SK-MEL-5 (cell line): ENCODE results near the gene ARID4B. TPM values are rescaled to one million over a fixed set of nuclear protein-coding genes. Genes with fewer than 3 reads are reported as not detected.
A peak's percentile ranks its signal among the peaks of the same experiment; 100 is the strongest.

Experiments used
- DNase-seq: peaks from one replicate; pipeline ENCODE4 v3.0.0-alpha.2; 2016; ENCODE audit warnings: low read depth, low spot score
- in situ Hi-C: cut with HindIII; loops from 2 replicates; pipeline ENCODE4 v1.10.0; 2016; ENCODE audit warnings: low sequenced_read_pairs, high pct_unique_total_duplicates, low pct_unique_long_range_greater_than_20kb
- small RNA-seq, 2 experiments: library from RNA; depleted of rRNA; stranded (forward); fragments of <200 nt; gene quantifications; one replicate each; pipeline ENCODE3, GENCODE V24; 2014
- total RNA-seq: library from RNA; depleted of rRNA; stranded (reverse); fragments of >200 nt; shearing (Covaris generic); gene quantifications from 2 replicates; pipeline ENCODE4 v1.2.3, GENCODE V29; 2014; rRNA removed

Gene ARID4B
- total RNA-seq, 1 experiment from 2014 or later = 13.8 TPM

- in situ Hi-C loops = no loop called here
- DNase-seq = no peak
Measured at GRCh38 chr1:235131961-235132360, 196.0 kb downstream of the ARID4B start.

GRCh38 chr1:235130766-235131270, 197.2 kb downstream of the ARID4B start:
- DNase-seq = no peak
- in situ Hi-C loops = no loop called here

- in situ Hi-C loops = no loop called here
- peak; percentile 70 for DNase-seq
Measured at GRCh38 chr1:235129774-235130570, 198.0 kb downstream of the ARID4B start.

GRCh38 chr1:235128456-235129328, 199.3 kb downstream of the ARID4B start, which contains the start of gene TOMM20:
Gene TOMM20 (minus strand): TSS chr1:235128837. CDS start chr1:235128715, 122 bp downstream.
- DNase-seq = peak; percentile 98
- in situ Hi-C loops = no loop called here

GRCh38 chr1:235127732-235128455, 200.1 kb downstream of the ARID4B start:
- DNase-seq = no peak
- in situ Hi-C loops = no loop called here

- in situ Hi-C loops = no loop called here
- DNase-seq = no peak
Measured at GRCh38 chr1:235127203-235127602, 200.8 kb downstream of the ARID4B start.

GRCh38 chr1:235124665-235125064, 203.3 kb downstream of the ARID4B start:
- in situ Hi-C loops = no loop called here
- no peak for DNase-seq

- in situ Hi-C loops = no loop called here
Measured at GRCh38 chr1:235124111-235124510, 203.9 kb downstream of the ARID4B start.

GRCh38 chr1:235122348-235122747, 205.6 kb downstream of the ARID4B start:
- in situ Hi-C loops = no loop called here

More at GRCh38 chr1:235124111-235124510, 203.9 kb downstream of the ARID4B start:
- DNase-seq = no peak

More at GRCh38 chr1:235122348-235122747, 205.6 kb downstream of the ARID4B start:
- no peak for DNase-seq

Small RNA genes lying within 50 kb of the gene (small RNA-seq; reads per million reads assigned to genes)
- gene AL391994.1 (0 reads per million in 2 experiments), gene MIR4753 (0 to 0.05 reads per million in 2 experiments), gene SNORA14B (1.9 to 3.7 reads per million in 2 experiments)

Other genes with a start within 250 kb of the ARID4B start
- gene TOMM20, start 199.3 kb downstream of the ARID4B start, total RNA-seq = 110 and 117 TPM in 2 replicates
- gene RBM34, start 166.9 kb downstream of the ARID4B start, total RNA-seq = 61.8 and 65.4 TPM in 2 replicates
- 24.1 and 24.6 TPM in 2 replicates for gene GGPS1, start 391 bp upstream of the ARID4B start, total RNA-seq
- 27.3 and 29.4 TPM in 2 replicates for gene TBCE, start 39.2 kb upstream of the ARID4B start, total RNA-seq
- 28.4 and 33.1 TPM in 2 replicates for gene B3GALNT2, start 176.3 kb upstream of the ARID4B start, total RNA-seq